Gastrocnemius medialis (tissue), 4 donors: ENCODE data around the gene SLC24A1.

Experiments
- CTCF ChIP-seq, 5 experiments: fragments of 450-650 bp in 3 of 5; fragments of 200-600 bp in 2 of 5; sonication (generic) in 2 of 5; IDR thresholded peaks in 4 of 5; conservative IDR thresholded peaks in 1 of 5; 1 replicate in 4 of 5; 2 replicates in 1 of 5; pipeline ENCODE4 v1.5.1; 2016 to 2019; ENCODE audit warnings: antibody characterized with exemption in 5 of 5, mild to moderate bottlenecking in 3 of 5, moderate library complexity in 3 of 5
- POLR2A ChIP-seq, 2 donors: fragments of 450-650 bp; IDR thresholded peaks; one replicate each; pipeline ENCODE4 v1.6.1; 2017; ENCODE audit warnings: antibody characterized with exemption in 2 of 2, mild to moderate bottlenecking in 2 of 2, moderate library complexity in 2 of 2

GRCh38 chr15:65587094-65587493 is 34.6 kb upstream of the SLC24A1 start:
- TF ChIP-seq POLR2A (IDR thresholded peaks at IDR 0.05) = no peak
- TF ChIP-seq CTCF (IDR thresholded peaks at IDR 0.05 in 4 of 5, conservative IDR thresholded peaks at IDR 0.05 in 1 of 5) = no peak
